OCI-LY7 (cell line): ENCODE measurements around the gene PPM1F.

Experiments used
- CTCF ChIP-seq: fragments of 200-600 bp; sonication (generic); conservative IDR thresholded peaks from 2 replicates; pipeline ENCODE4 v1.5.1; 2014; ENCODE audit warnings: mild to moderate bottlenecking, antibody characterized with exemption, low read length, moderate library complexity, mixed read lengths
- EZH2phosphoT487 ChIP-seq: fragments of 200-600 bp; sonication (generic); IDR thresholded peaks from 2 replicates; pipeline ENCODE4 v1.6.1; 2018; ENCODE audit warnings: low read depth, borderline replicate concordance, mild to moderate bottlenecking, mixed run types, antibody characterized with exemption, low read length, moderate library complexity, mixed read lengths

- no peak for TF ChIP-seq CTCF
- no peak for TF ChIP-seq EZH2phosphoT487
Measured at GRCh38 chr22:21903283-21903682, 49.4 kb downstream of the PPM1F start.
